Measurements from ENCODE around the gene KCTD12.

Gene KCTD12

GRCh38 chr13:76846363-76846762 lies 39.8 kb downstream of the KCTD12 start:
- no peak overlapping the region for H3K9ac ChIP-seq (ENCODE audit: low read depth in 1 of 2, low read length in 2 of 2)
- no peak overlapping the region for H3K27ac ChIP-seq (ENCODE audit: low read depth in 2 of 2, low read length in 2 of 2)
- no peak overlapping the region for H3K4me3 ChIP-seq (ENCODE audit: low read length in 2 of 2)
- no peaks in the 10 kb centered on the region for H3K36me3 ChIP-seq (ENCODE audit: control insufficient read depth in 2 of 2, insufficient read depth in 2 of 2, low read length in 2 of 2)
- H3K9me3 ChIP-seq (ENCODE audit: control insufficient read depth in 2 of 2, low read length in 2 of 2) = no peaks in the 10 kb centered on the region
- H3K4me1 ChIP-seq (ENCODE audit: control insufficient read depth in 2 of 2, insufficient read depth in 2 of 2, low read length in 2 of 2) = no peaks in the 10 kb centered on the region
- no peaks in the 10 kb centered on the region for H3K27me3 ChIP-seq (ENCODE audit: control insufficient read depth in 2 of 2, insufficient read depth in 2 of 2, low read length in 2 of 2)

GRCh38 chr13:76845865-76846264 lies 40.3 kb downstream of the KCTD12 start:
- Histone ChIP-seq H3K4me1 (ENCODE audit: control insufficient read depth in 2 of 2, insufficient read depth in 2 of 2, low read length in 2 of 2) (no peaks in the 10 kb centered on the region), H3K36me3 (ENCODE audit: control insufficient read depth in 2 of 2, insufficient read depth in 2 of 2, low read length in 2 of 2) (no peaks in the 10 kb centered on the region), H3K27ac (ENCODE audit: low read depth in 2 of 2, low read length in 2 of 2) (no peak overlapping the region), H3K4me3 (ENCODE audit: low read length in 2 of 2) (no peak overlapping the region), H3K27me3 (ENCODE audit: control insufficient read depth in 2 of 2, insufficient read depth in 2 of 2, low read length in 2 of 2) (no peaks in the 10 kb centered on the region), H3K9ac (ENCODE audit: low read depth in 1 of 2, low read length in 2 of 2) (no peak overlapping the region), H3K9me3 (ENCODE audit: control insufficient read depth in 2 of 2, low read length in 2 of 2) (no peaks in the 10 kb centered on the region)

- Histone ChIP-seq H3K9me3 (ENCODE audit: control insufficient read depth in 2 of 2, low read length in 2 of 2) (no peaks in the 10 kb centered on the region), H3K4me3 (ENCODE audit: low read length in 2 of 2) (no peak overlapping the region), H3K9ac (ENCODE audit: low read depth in 1 of 2, low read length in 2 of 2) (no peak overlapping the region), H3K27me3 (ENCODE audit: control insufficient read depth in 2 of 2, insufficient read depth in 2 of 2, low read length in 2 of 2) (no peaks in the 10 kb centered on the region), H3K4me1 (ENCODE audit: control insufficient read depth in 2 of 2, insufficient read depth in 2 of 2, low read length in 2 of 2) (no peaks in the 10 kb centered on the region), H3K27ac (ENCODE audit: low read depth in 2 of 2, low read length in 2 of 2) (no peak overlapping the region), H3K36me3 (ENCODE audit: control insufficient read depth in 2 of 2, insufficient read depth in 2 of 2, low read length in 2 of 2) (no peaks in the 10 kb centered on the region)
These were observed 40.8 kb downstream of the KCTD12 start for GRCh38 chr13:76845367-76845766.

GRCh38 chr13:76837801-76838200 lies 48.4 kb downstream of the KCTD12 start:
- no peak overlapping the region for H3K9ac ChIP-seq (ENCODE audit: low read depth in 1 of 2, low read length in 2 of 2)
- no peaks in the 10 kb centered on the region for H3K9me3 ChIP-seq (ENCODE audit: control insufficient read depth in 2 of 2, low read length in 2 of 2)
- H3K4me1 ChIP-seq (ENCODE audit: control insufficient read depth in 2 of 2, insufficient read depth in 2 of 2, low read length in 2 of 2) = peaks cover 0 to 13% of the 10 kb centered on the region in 2 donors
- no peaks in the 10 kb centered on the region for H3K36me3 ChIP-seq (ENCODE audit: control insufficient read depth in 2 of 2, insufficient read depth in 2 of 2, low read length in 2 of 2)
- H3K4me3 ChIP-seq (ENCODE audit: low read length in 2 of 2) = no peak overlapping the region
- H3K27ac ChIP-seq (ENCODE audit: low read depth in 2 of 2, low read length in 2 of 2) = peak overlapping the region in 1 of 2 donors; percentile 27
- H3K27me3 ChIP-seq (ENCODE audit: control insufficient read depth in 2 of 2, insufficient read depth in 2 of 2, low read length in 2 of 2) = no peaks in the 10 kb centered on the region

GRCh38 chr13:76836311-76836710 lies 49.9 kb downstream of the KCTD12 start:
- no peaks in the 10 kb centered on the region for H3K36me3 ChIP-seq (ENCODE audit: control insufficient read depth in 2 of 2, insufficient read depth in 2 of 2, low read length in 2 of 2)

GRCh38 chr13:76833441-76833954 lies 52.7 kb downstream of the KCTD12 start:
- peaks cover 20 to 39% of the 10 kb centered on the region in 2 donors for H3K4me1 ChIP-seq (ENCODE audit: control insufficient read depth in 2 of 2, insufficient read depth in 2 of 2, low read length in 2 of 2)
- H3K27ac ChIP-seq (ENCODE audit: low read depth in 2 of 2, low read length in 2 of 2) = peak overlapping the region in 1 of 2 donors; percentile 81

More at GRCh38 chr13:76836311-76836710, 49.9 kb downstream of the KCTD12 start:
- no peak overlapping the region for H3K9ac ChIP-seq (ENCODE audit: low read depth in 1 of 2, low read length in 2 of 2)
- H3K9me3 ChIP-seq (ENCODE audit: control insufficient read depth in 2 of 2, low read length in 2 of 2) = no peaks in the 10 kb centered on the region
- H3K27me3 ChIP-seq (ENCODE audit: control insufficient read depth in 2 of 2, insufficient read depth in 2 of 2, low read length in 2 of 2) = no peaks in the 10 kb centered on the region
- no peak overlapping the region for H3K4me3 ChIP-seq (ENCODE audit: low read length in 2 of 2)
- peaks cover 5 to 24% of the 10 kb centered on the region in 2 donors for H3K4me1 ChIP-seq (ENCODE audit: control insufficient read depth in 2 of 2, insufficient read depth in 2 of 2, low read length in 2 of 2)
- no peak overlapping the region for H3K27ac ChIP-seq (ENCODE audit: low read depth in 2 of 2, low read length in 2 of 2)

GRCh38 chr13:76832258-76832988 lies 53.8 kb downstream of the KCTD12 start:
- Histone ChIP-seq H3K36me3 (ENCODE audit: control insufficient read depth in 2 of 2, insufficient read depth in 2 of 2, low read length in 2 of 2) (no peaks in the 10 kb centered on the region), H3K9me3 (ENCODE audit: control insufficient read depth in 2 of 2, low read length in 2 of 2) (no peaks in the 10 kb centered on the region), H3K27me3 (ENCODE audit: control insufficient read depth in 2 of 2, insufficient read depth in 2 of 2, low read length in 2 of 2) (no peaks in the 10 kb centered on the region), H3K4me1 (ENCODE audit: control insufficient read depth in 2 of 2, insufficient read depth in 2 of 2, low read length in 2 of 2) (peaks cover 21 to 42% of the 10 kb centered on the region in 2 donors), H3K27ac (ENCODE audit: low read depth in 2 of 2, low read length in 2 of 2) (peak overlapping the region; percentile 23 to 81), H3K4me3 (ENCODE audit: low read length in 2 of 2) (peak overlapping the region in 1 of 2 donors; percentile 24), H3K9ac (ENCODE audit: low read depth in 1 of 2, low read length in 2 of 2) (peak overlapping the region in 1 of 2 donors; percentile 21)

More at GRCh38 chr13:76833441-76833954, 52.7 kb downstream of the KCTD12 start:
- H3K9ac ChIP-seq (ENCODE audit: low read depth in 1 of 2, low read length in 2 of 2) = no peak overlapping the region
- H3K4me3 ChIP-seq (ENCODE audit: low read length in 2 of 2) = no peak overlapping the region
- no peaks in the 10 kb centered on the region for H3K27me3 ChIP-seq (ENCODE audit: control insufficient read depth in 2 of 2, insufficient read depth in 2 of 2, low read length in 2 of 2)
- no peaks in the 10 kb centered on the region for H3K36me3 ChIP-seq (ENCODE audit: control insufficient read depth in 2 of 2, insufficient read depth in 2 of 2, low read length in 2 of 2)
- H3K9me3 ChIP-seq (ENCODE audit: control insufficient read depth in 2 of 2, low read length in 2 of 2) = no peaks in the 10 kb centered on the region

- Histone ChIP-seq H3K4me1 (ENCODE audit: control insufficient read depth in 2 of 2, insufficient read depth in 2 of 2, low read length in 2 of 2) (peaks cover 21 to 35% of the 10 kb centered on the region in 2 donors), H3K4me3 (ENCODE audit: low read length in 2 of 2) (no peak overlapping the region), H3K36me3 (ENCODE audit: control insufficient read depth in 2 of 2, insufficient read depth in 2 of 2, low read length in 2 of 2) (no peaks in the 10 kb centered on the region), H3K27ac (ENCODE audit: low read depth in 2 of 2, low read length in 2 of 2) (peak overlapping the region in 1 of 2 donors; percentile 23), H3K9ac (ENCODE audit: low read depth in 1 of 2, low read length in 2 of 2) (no peak overlapping the region), H3K27me3 (ENCODE audit: control insufficient read depth in 2 of 2, insufficient read depth in 2 of 2, low read length in 2 of 2) (no peaks in the 10 kb centered on the region), H3K9me3 (ENCODE audit: control insufficient read depth in 2 of 2, low read length in 2 of 2) (no peaks in the 10 kb centered on the region)
These were observed 55.4 kb downstream of the KCTD12 start for GRCh38 chr13:76830805-76831204.

Data from mucosa of rectum (tissue), 2 donors.